HG03571 (cell line): Measurements from ENCODE around the gene MTERF4.

ENCODE experiments used
- ATAC-seq: cut with Tn5 transposase; IDR thresholded peaks from one replicate; pipeline ENCODE4 v1.9.1; 2021; ENCODE audit not compliant: unreplicated experiment

MTERF4 gene

GRCh38 chr2:241070811-241071676 lies 31.0 kb downstream of the MTERF4 start:
- ATAC-seq, result no peak

GRCh38 chr2:241070361-241070760 lies 31.7 kb downstream of the MTERF4 start:
- no peak for ATAC-seq

- ATAC-seq, result no peak
These were observed 32.2 kb downstream of the MTERF4 start for GRCh38 chr2:241069821-241070281.

- no peak for ATAC-seq
These were observed 32.9 kb downstream of the MTERF4 start for GRCh38 chr2:241068942-241069810.

GRCh38 chr2:241068136-241068941 lies 33.7 kb downstream of the MTERF4 start:
- ATAC-seq, result no peak

- no peak for ATAC-seq
These were observed 34.5 kb downstream of the MTERF4 start for GRCh38 chr2:241067501-241068135.

- ATAC-seq, result no peak
These were observed 35.2 kb downstream of the MTERF4 start for GRCh38 chr2:241066893-241067341.

- no peak for ATAC-seq
These were observed 35.8 kb downstream of the MTERF4 start for GRCh38 chr2:241066171-241066892.

GRCh38 chr2:241065355-241065803 lies 36.7 kb downstream of the MTERF4 start:
- no peak for ATAC-seq

GRCh38 chr2:241064802-241065354 lies 37.2 kb downstream of the MTERF4 start:
- no peak for ATAC-seq

GRCh38 chr2:241064008-241064801 lies 37.9 kb downstream of the MTERF4 start:
- ATAC-seq, result no peak

GRCh38 chr2:241063587-241063986 lies 38.5 kb downstream of the MTERF4 start:
- ATAC-seq, result no peak

GRCh38 chr2:241063093-241063551 lies 39.0 kb downstream of the MTERF4 start:
- ATAC-seq, result no peak

GRCh38 chr2:241062389-241063092 lies 39.5 kb downstream of the MTERF4 start:
- ATAC-seq, result no peak

- no peak for ATAC-seq
These were observed 40.8 kb downstream of the MTERF4 start for GRCh38 chr2:241061275-241061674.

- ATAC-seq, result no peak
These were observed 48.4 kb downstream of the MTERF4 start for GRCh38 chr2:241053576-241054251.

GRCh38 chr2:241052677-241053360 lies 49.3 kb downstream of the MTERF4 start:
- no peak for ATAC-seq
